HG02798 (cell line): ENCODE measurements around the gene PDC.
A peak's percentile ranks its signal among the peaks of the same experiment; 100 is the strongest.
"Not testable (repeated sequence)": the region's sequence is repeated elsewhere in the genome, so short reads cannot be mapped to it uniquely, and the experiment has no call there.

Experiments
- ATAC-seq: cut with Tn5 transposase; IDR thresholded peaks from one replicate; pipeline ENCODE4 v1.9.1; 2021; ENCODE audit warnings: mild to moderate bottlenecking; ENCODE audit not compliant: unreplicated experiment, poor library complexity

Gene PDC

GRCh38 chr1:186404454-186405051, 56.4 kb downstream of the PDC start:
- ATAC-seq = peak; percentile 64

- ATAC-seq = no peak
Observed at GRCh38 chr1:186403632-186404031, 57.3 kb downstream of the PDC start.

GRCh38 chr1:186401446-186401845, 59.5 kb downstream of the PDC start:
- ATAC-seq = not testable (repeated sequence)
